Vagina (tissue), 2 donors: Measurements from ENCODE around the gene CCSER1. TPM values are rescaled to one million over a fixed set of nuclear protein-coding genes. Genes with fewer than 3 reads are reported as not detected.

ENCODE experiments used
- DNase-seq, 2 donors: peaks; one replicate each; pipeline ENCODE4 v3.0.0-alpha.2; 2017; ENCODE audit errors: extremely low spot score in 2 of 2
- H3K27ac ChIP-seq: fragments of 200-600 bp; sonication (generic); one replicate; pipeline ENCODE4 v1.5.1; 2019
- H3K27me3 ChIP-seq: fragments of 200-600 bp; sonication (generic); one replicate; pipeline ENCODE4 v1.5.1; 2019
- H3K36me3 ChIP-seq, 2 donors: fragments of 200-600 bp; sonication (generic); one replicate each; pipeline ENCODE4 v1.5.1; 2017 to 2019
- H3K4me1 ChIP-seq: fragments of 200-600 bp; sonication (generic); one replicate; pipeline ENCODE4 v1.5.1; 2019
- H3K4me3 ChIP-seq, 2 donors: fragments of 200-600 bp; sonication (generic); 1 replicate in 1 of 2; 2 replicates in 1 of 2; pipeline ENCODE4 v1.5.1; 2016 to 2019
- H3K9me3 ChIP-seq: fragments of 200-600 bp; sonication (generic); one replicate; pipeline ENCODE4 v1.5.1; 2019
- CTCF ChIP-seq, 3 experiments: fragments of 450-650 bp in 2 of 3; fragments of 200-600 bp in 1 of 3; sonication (generic) in 1 of 3; IDR thresholded peaks; one replicate each; pipeline ENCODE4 v1.5.1; 2017 to 2019; ENCODE audit warnings: antibody characterized with exemption in 3 of 3, mild to moderate bottlenecking in 2 of 3, moderate library complexity in 2 of 3
- POLR2A ChIP-seq, 2 donors: fragments of 450-650 bp; IDR thresholded peaks; one replicate each; pipeline ENCODE4 v1.6.1; 2017; ENCODE audit warnings: antibody characterized with exemption in 2 of 2, mild to moderate bottlenecking in 2 of 2, moderate library complexity in 2 of 2
- POLR2AphosphoS5 ChIP-seq, 2 donors: sonication (generic); formaldehyde crosslinking; IDR thresholded peaks; one replicate each; pipeline ENCODE4 v1.9.0; 2017; ENCODE audit warnings: antibody characterized with exemption in 2 of 2, mild to moderate bottlenecking in 2 of 2, low read depth in 1 of 2; ENCODE audit not compliant: insufficient read depth in 1 of 2
- intact Hi-C: fragments of 100-400 bp; cut with DNase I; formaldehyde crosslinking; loops from one replicate; pipeline ENCODE4 v1.15.1; 2023
- total RNA-seq: library from RNA; depleted of rRNA; stranded (reverse); fragments of >200 nt; gene quantifications from one replicate; pipeline ENCODE4 v1.2.3, GENCODE V29; 2016

CCSER1 gene
- total RNA-seq, 1 donor from 2014 or later, result 8.1 TPM

GRCh38 chr4:90842960-90843359, 715.8 kb downstream of the CCSER1 start:
- H3K4me3 ChIP-seq, result no peak overlapping the region
- intact Hi-C loops, result no loop called here
- DNase-seq, result no peak
- H3K36me3 ChIP-seq, result no peaks in the 10 kb centered on the region
- H3K27me3 ChIP-seq, result no peaks in the 10 kb centered on the region
- H3K27ac ChIP-seq, result no peak overlapping the region
- TF ChIP-seq POLR2AphosphoS5 (IDR thresholded peaks at IDR 0.05; ENCODE audit: insufficient read depth in 1 of 2, low read depth in 1 of 2) (no peak), CTCF (IDR thresholded peaks at IDR 0.05) (no peak), POLR2A (IDR thresholded peaks at IDR 0.05) (no peak)
- no peaks in the 10 kb centered on the region for H3K9me3 ChIP-seq
- no peaks in the 10 kb centered on the region for H3K4me1 ChIP-seq

- intact Hi-C loops, result no loop called here
- no peak for DNase-seq
- Histone ChIP-seq H3K27me3 (no peaks in the 10 kb centered on the region), H3K4me3 (no peak overlapping the region), H3K4me1 (no peaks in the 10 kb centered on the region), H3K9me3 (no peaks in the 10 kb centered on the region), H3K27ac (no peak overlapping the region), H3K36me3 (no peaks in the 10 kb centered on the region)
- TF ChIP-seq POLR2A (IDR thresholded peaks at IDR 0.05) (no peak), CTCF (IDR thresholded peaks at IDR 0.05) (no peak), POLR2AphosphoS5 (IDR thresholded peaks at IDR 0.05; ENCODE audit: insufficient read depth in 1 of 2, low read depth in 1 of 2) (no peak)
Observed at GRCh38 chr4:90844241-90844640, 717.0 kb downstream of the CCSER1 start.

- H3K27ac ChIP-seq, result no peak overlapping the region
- intact Hi-C loops, result no loop called here
- no peak for DNase-seq
- TF ChIP-seq POLR2A (IDR thresholded peaks at IDR 0.05), result no peak
- no peak for TF ChIP-seq CTCF (IDR thresholded peaks at IDR 0.05)
- TF ChIP-seq POLR2AphosphoS5 (IDR thresholded peaks at IDR 0.05; ENCODE audit: insufficient read depth in 1 of 2, low read depth in 1 of 2), result no peak
- no peaks in the 10 kb centered on the region for H3K4me1 ChIP-seq
- H3K9me3 ChIP-seq, result no peaks in the 10 kb centered on the region
- no peaks in the 10 kb centered on the region for H3K27me3 ChIP-seq
- no peak overlapping the region for H3K4me3 ChIP-seq
- no peaks in the 10 kb centered on the region for H3K36me3 ChIP-seq
Observed at GRCh38 chr4:90845777-90846176, 718.6 kb downstream of the CCSER1 start.

- Histone ChIP-seq H3K9me3 (no peaks in the 10 kb centered on the region), H3K36me3 (no peaks in the 10 kb centered on the region), H3K4me1 (no peaks in the 10 kb centered on the region), H3K4me3 (no peak overlapping the region), H3K27ac (no peak overlapping the region), H3K27me3 (no peaks in the 10 kb centered on the region)
- DNase-seq, result no peak
- intact Hi-C loops, result no loop called here
- TF ChIP-seq CTCF (IDR thresholded peaks at IDR 0.05) (no peak), POLR2A (IDR thresholded peaks at IDR 0.05) (no peak), POLR2AphosphoS5 (IDR thresholded peaks at IDR 0.05; ENCODE audit: insufficient read depth in 1 of 2, low read depth in 1 of 2) (no peak)
Observed at GRCh38 chr4:90852237-90852636, 725.0 kb downstream of the CCSER1 start.

- Histone ChIP-seq H3K36me3 (no peaks in the 10 kb centered on the region), H3K27me3 (no peaks in the 10 kb centered on the region), H3K9me3 (no peaks in the 10 kb centered on the region), H3K4me1 (no peaks in the 10 kb centered on the region), H3K27ac (no peak overlapping the region), H3K4me3 (no peak overlapping the region)
- no peak for DNase-seq
- no peak for TF ChIP-seq POLR2AphosphoS5 (IDR thresholded peaks at IDR 0.05; ENCODE audit: insufficient read depth in 1 of 2, low read depth in 1 of 2)
- no peak for TF ChIP-seq CTCF (IDR thresholded peaks at IDR 0.05)
- no peak for TF ChIP-seq POLR2A (IDR thresholded peaks at IDR 0.05)
- intact Hi-C loops, result no loop called here
Observed at GRCh38 chr4:90855111-90855510, 727.9 kb downstream of the CCSER1 start.
